GM18858 (cell line): ENCODE results near the gene KSR1.
A peak's percentile ranks its signal among the peaks of the same experiment; 100 is the strongest.
"Not testable (repeated sequence)": the region's sequence is repeated elsewhere in the genome, so short reads cannot be mapped to it uniquely, and the experiment has no call there.

Experiments used
- ATAC-seq: cut with Tn5 transposase; IDR thresholded peaks from one replicate; pipeline ENCODE4 v1.9.1; 2021; ENCODE audit not compliant: unreplicated experiment

The KSR1 gene

DNA sequence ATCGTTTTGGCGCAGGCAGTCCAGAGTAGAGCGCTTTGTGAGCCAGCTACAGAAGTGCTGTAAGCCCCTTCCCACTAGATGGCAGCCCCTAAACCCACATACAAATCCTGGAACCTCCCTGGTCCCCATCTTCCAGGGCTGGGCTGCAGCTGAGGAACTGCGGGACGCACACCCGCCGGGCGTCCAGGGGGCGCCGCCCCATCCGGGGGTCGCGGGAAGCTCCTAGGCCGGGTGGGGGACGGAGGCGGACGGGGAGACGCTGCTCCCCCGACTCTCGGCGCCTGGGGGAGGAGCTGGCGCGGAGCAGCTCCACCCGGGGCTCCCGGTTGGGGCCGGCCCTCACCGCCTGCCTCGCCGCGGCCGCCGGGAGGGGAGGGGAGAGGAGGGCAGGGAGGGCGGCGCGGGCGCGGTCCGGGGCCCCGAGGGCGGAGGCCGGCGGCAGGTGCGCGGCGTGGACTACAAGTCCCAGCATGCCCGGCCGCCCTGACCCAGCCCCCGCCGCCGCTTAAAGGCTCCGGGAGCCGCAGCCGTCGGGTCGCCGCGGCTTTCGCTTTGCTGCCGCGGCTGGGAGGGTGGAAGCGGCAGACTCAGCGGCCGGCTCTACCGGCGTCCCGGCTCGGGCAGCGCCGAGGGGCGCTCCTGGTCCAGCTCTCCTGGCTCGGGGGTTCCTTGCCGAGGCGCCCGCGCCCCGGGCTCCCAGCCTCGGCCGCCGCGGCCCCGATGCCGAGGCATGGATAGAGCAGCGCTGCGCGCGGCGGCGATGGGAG lies at the start of gene KSR1:
Gene KSR1 (plus strand): TSS at position 535 of the 767 bp plus-strand sequence. CDS start 196 bp downstream, at position 731.
- ATAC-seq = peak; percentile 68

GRCh38 chr17:27407916-27408864 lies 48.1 kb upstream of the KSR1 start:
- ATAC-seq = no peak

DNA sequence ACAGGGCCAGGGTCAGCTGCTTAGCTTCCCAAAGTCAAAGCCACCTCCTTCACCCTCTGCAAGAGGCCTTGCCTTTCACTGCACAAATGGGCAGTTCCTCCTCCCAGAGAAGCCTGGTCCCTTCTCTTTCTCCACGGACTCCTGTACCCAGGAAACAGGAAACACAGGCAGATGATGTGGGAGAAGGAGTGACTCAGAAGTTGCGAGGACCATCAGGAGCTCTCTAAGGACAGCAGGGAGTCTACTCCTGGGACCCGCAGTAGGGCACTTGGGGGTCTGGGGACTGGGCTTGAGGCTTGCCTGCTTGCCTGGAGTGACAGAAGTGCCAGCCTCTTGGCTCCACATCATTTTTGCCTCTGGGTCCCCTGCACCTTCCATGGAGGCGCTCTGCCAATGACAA lies 47.4 kb upstream of the KSR1 start:
- ATAC-seq = no peak

GRCh38 chr17:27412158-27412557 lies 44.1 kb upstream of the KSR1 start:
- not testable (repeated sequence) for ATAC-seq

- ATAC-seq = no peak
Measured at GRCh38 chr17:27413315-27413714, 42.9 kb upstream of the KSR1 start.

- no peak for ATAC-seq
Measured at GRCh38 chr17:27413792-27414191, 42.5 kb upstream of the KSR1 start.

GRCh38 chr17:27414271-27414670 lies 42.0 kb upstream of the KSR1 start:
- ATAC-seq = no peak

DNA sequence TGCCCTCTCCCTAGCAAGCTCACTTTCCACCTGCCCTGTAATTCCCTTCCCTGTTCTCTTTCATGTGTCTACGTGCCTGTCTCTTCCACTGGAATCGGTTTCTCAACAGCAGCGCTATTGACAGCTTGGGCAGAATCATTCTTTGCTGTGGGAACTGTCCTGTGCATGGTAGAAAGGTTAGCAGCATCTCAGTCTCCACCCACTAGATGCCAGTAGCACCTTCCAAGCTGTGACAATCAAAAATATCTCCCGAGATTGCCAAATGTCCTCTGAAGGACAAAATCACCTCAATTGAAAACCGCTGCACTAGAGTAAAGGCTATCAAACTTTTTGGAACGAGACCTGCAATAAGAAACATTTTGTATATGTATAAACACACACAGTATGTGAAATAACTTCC lies 41.6 kb upstream of the KSR1 start:
- ATAC-seq = no peak

- ATAC-seq = no peak
Measured at GRCh38 chr17:27415120-27415795, 41.0 kb upstream of the KSR1 start.

GRCh38 chr17:27417596-27418365 lies 38.5 kb upstream of the KSR1 start:
- ATAC-seq = no peak

GRCh38 chr17:27418366-27418615 lies 38.0 kb upstream of the KSR1 start:
- no peak for ATAC-seq

DNA sequence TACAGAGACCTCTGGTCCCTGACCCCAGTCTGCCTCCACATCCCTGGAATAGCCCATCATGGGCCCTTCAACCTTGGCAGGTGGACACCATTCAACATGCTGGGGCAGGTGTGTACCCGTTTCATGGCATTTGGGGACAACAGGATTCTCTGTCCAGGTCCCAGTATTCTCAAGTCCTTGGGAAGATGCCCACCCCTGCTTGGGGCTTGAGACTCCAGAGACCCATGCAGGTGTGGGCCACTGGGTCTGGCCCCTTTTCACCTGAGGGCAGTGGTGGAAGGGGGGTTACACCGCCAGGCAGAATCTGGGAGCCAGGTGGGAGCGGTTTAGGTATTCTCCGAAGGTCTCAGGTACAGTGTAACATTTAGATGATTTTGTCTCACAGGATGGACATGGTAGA lies 37.1 kb upstream of the KSR1 start:
- no peak for ATAC-seq

DNA sequence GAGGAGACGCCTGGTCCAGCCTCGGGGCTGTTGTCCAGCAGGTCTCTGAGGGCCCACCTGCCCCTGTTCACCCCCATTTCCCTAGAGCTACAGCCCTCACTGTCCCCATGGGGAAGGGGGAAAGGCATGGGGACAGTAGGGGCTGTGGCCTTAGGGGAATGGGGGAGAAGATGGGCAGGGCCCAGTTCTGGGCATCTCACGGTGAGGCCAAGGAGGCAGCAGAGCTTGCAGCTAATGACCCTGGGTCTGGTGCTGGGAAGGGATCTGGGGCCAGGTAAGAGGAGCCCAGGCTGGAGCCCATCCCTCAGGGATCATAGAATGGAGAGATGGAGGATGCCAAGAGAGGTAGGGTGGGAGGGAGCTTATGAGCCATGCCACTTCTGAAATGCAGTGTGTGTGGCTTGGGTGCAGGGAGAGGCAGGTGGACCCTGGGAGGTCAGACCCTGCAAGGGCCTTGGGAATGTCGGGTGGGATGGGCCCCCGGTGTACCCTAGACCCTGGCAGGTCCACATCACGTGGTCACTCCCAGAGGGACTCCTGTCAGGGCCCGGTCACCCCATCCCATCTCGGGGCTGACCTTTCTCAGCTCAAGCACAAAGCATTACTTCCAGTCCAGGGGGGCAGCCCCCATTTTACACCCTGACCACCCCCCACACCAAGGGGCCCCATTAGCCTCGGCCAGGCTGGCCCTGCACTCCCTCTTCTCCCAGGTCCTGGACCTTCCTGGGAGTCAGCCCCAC lies 35.9 kb upstream of the KSR1 start:
- no peak for ATAC-seq

GRCh38 chr17:27421111-27421510 lies 35.1 kb upstream of the KSR1 start:
- ATAC-seq = no peak

GRCh38 chr17:27421626-27422025 lies 34.6 kb upstream of the KSR1 start:
- not testable (repeated sequence) for ATAC-seq

DNA sequence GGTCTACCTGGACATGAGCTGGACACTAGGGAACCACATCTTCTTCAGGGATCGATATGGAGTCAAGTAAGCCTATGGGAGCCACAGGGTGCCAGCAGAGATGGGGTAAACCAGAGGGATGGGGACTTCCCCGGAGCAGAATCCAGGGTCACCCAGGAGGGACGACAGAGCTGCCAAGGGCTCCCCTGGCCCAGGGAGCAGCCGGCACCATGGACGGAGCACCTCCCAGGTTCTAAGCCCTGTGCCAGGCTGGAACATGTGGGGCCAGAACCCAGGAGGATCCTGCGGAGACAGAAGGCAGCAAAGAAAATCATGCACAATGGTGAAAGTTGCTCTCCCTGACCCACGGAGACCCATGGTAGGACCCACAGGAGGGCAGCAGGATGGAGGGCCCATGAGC lies 33.6 kb upstream of the KSR1 start:
- ATAC-seq = no peak

GRCh38 chr17:27423651-27424050 lies 32.6 kb upstream of the KSR1 start:
- no peak for ATAC-seq

GRCh38 chr17:27424516-27424915 lies 31.7 kb upstream of the KSR1 start:
- no peak for ATAC-seq

DNA sequence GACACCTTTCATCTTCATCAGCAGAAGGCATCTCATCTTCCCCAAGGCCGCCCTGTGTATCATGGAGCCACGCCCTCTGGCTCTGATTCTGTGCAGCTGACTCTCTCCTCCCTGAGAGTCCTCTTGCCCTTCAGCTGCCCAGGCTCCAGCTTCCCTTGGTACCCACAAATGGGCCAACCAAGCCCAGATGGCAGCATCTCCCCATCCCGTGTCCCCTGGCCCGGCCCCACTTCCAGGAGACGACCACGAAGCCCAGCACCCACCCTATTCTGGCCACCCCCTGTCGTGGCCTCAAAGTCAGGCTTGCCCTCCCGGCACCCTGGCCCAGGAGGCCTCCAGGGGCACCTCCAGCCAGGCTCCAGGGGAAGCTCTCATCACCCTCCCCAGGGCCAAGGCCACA lies 31.3 kb upstream of the KSR1 start:
- no peak for ATAC-seq

DNA sequence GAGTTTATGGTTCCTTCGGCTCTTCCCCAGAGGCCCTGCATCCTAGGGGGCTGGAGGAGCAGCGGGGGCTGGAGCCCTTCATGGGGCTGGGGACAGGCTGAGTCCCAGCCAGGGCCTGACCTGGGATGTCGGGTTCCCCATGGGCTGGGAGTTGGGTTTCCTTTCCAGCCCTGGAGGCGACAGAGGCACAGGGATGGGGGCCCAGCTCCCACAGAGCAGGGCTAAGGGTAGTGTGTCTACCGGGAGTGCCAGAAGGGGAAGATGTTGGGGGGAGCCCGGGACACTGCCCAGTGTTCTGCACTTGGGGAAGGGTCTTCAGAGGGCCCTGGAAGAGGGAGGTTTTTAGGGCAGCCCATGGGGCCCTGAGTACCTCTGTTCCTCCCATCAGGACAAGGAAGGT lies 30.7 kb upstream of the KSR1 start:
- ATAC-seq = not testable (repeated sequence)
